Tibial nerve (tissue), 4 donors: ENCODE data around the gene ZNF133. TPM values are rescaled to one million over a fixed set of nuclear protein-coding genes. Genes with fewer than 3 reads are reported as not detected.

Source experiments
- DNase-seq, 2 donors: peaks; one replicate each; pipeline ENCODE4 v3.0.0-alpha.2; 2019; ENCODE audit warnings: low spot score in 2 of 2
- H3K27ac ChIP-seq, 4 donors: fragments of 200-600 bp; sonication (generic) in 3 of 4; one replicate each; pipeline ENCODE4 v1.5.1; 2017 to 2019; ENCODE audit warnings: mild to moderate bottlenecking in 1 of 4
- H3K27me3 ChIP-seq, 2 donors: fragments of 200-600 bp; sonication (generic) in 1 of 2; one replicate each; pipeline versions ENCODE4 v1.5.1 to v1.6.0; 2017 to 2019
- H3K36me3 ChIP-seq, 3 donors: fragments of 200-600 bp; sonication (generic); one replicate each; pipeline ENCODE4 v1.5.1; 2018 to 2019
- H3K4me1 ChIP-seq, 4 donors: fragments of 200-600 bp; sonication (generic) in 3 of 4; one replicate each; pipeline ENCODE4 v1.5.1; 2017 to 2019
- H3K4me3 ChIP-seq, 4 donors: fragments of 200-600 bp; sonication (generic) in 3 of 4; one replicate each; pipeline ENCODE4 v1.5.1; 2017 to 2019; ENCODE audit warnings: mild to moderate bottlenecking in 1 of 4, moderate library complexity in 1 of 4
- H3K9me3 ChIP-seq, 4 donors: fragments of 200-600 bp; sonication (generic) in 3 of 4; one replicate each; pipeline ENCODE4 v1.5.1; 2017 to 2019
- CTCF ChIP-seq, 5 experiments: fragments of 200-600 bp in 3 of 5; fragments of 450-650 bp in 2 of 5; sonication (generic) in 3 of 5; IDR thresholded peaks; one replicate each; pipeline ENCODE4 v1.5.1; 2016 to 2019; ENCODE audit warnings: antibody characterized with exemption in 5 of 5, mild to moderate bottlenecking in 3 of 5, moderate library complexity in 2 of 5
- EP300 ChIP-seq, 2 donors: sonication (generic); formaldehyde crosslinking; IDR thresholded peaks; one replicate each; pipeline ENCODE4 v1.6.1; 2017; ENCODE audit warnings: antibody characterized with exemption in 2 of 2, mild to moderate bottlenecking in 1 of 2
- POLR2A ChIP-seq, 2 donors: fragments of 450-650 bp; IDR thresholded peaks; one replicate each; pipeline ENCODE4 v1.6.1; 2017; ENCODE audit warnings: antibody characterized with exemption in 2 of 2, mild to moderate bottlenecking in 2 of 2, moderate library complexity in 2 of 2
- WGBS, 2 donors: methylation state at CpG; one replicate each; pipeline ENCODE4 v1.1.5; 2018; 5-methylcytosine and 5-hydroxymethylcytosine counted together
- total RNA-seq, 4 donors: library from RNA; depleted of rRNA; stranded (reverse); fragments of >200 nt; gene quantifications; one replicate each; pipeline ENCODE4 v1.1.0, GENCODE V29; 2016

Gene ZNF133
- total RNA-seq, 4 donors from 2014 or later: 17.3 to 26.4 (median 22.4) TPM

- Histone ChIP-seq H3K4me3 (no peak overlapping the region), H3K9me3 (no peaks in the 10 kb centered on the region), H3K27me3 (no peaks in the 10 kb centered on the region), H3K36me3 (no peaks in the 10 kb centered on the region), H3K4me1 (no peaks in the 10 kb centered on the region), H3K27ac (no peak overlapping the region)
- WGBS, 2 donors: 76 to 80% methylated on average over 12 of the region's 12 CpGs
- TF ChIP-seq CTCF (IDR thresholded peaks at IDR 0.05) (no peak), POLR2A (IDR thresholded peaks at IDR 0.05) (no peak), EP300 (IDR thresholded peaks at IDR 0.05) (no peak)
- no peak for DNase-seq
Measured at GRCh38 chr20:18258126-18258860, 30.0 kb upstream of the ZNF133 start.

- TF ChIP-seq POLR2A (IDR thresholded peaks at IDR 0.05) (no peak), CTCF (IDR thresholded peaks at IDR 0.05) (no peak), EP300 (IDR thresholded peaks at IDR 0.05) (no peak)
- WGBS, 2 donors: 87 to 91% methylated on average over 3 of the region's 3 CpGs
- Histone ChIP-seq H3K36me3 (no peaks in the 10 kb centered on the region), H3K27me3 (no peaks in the 10 kb centered on the region), H3K27ac (no peak overlapping the region), H3K9me3 (no peaks in the 10 kb centered on the region), H3K4me3 (no peak overlapping the region), H3K4me1 (no peaks in the 10 kb centered on the region)
- DNase-seq: no peak
Measured at GRCh38 chr20:18259730-18260129, 28.6 kb upstream of the ZNF133 start.

- H3K27me3 ChIP-seq: peaks cover 0 to 8% of the 10 kb centered on the region in 2 donors
- no peaks in the 10 kb centered on the region for H3K9me3 ChIP-seq
- no peaks in the 10 kb centered on the region for H3K36me3 ChIP-seq
- DNase-seq: no peak
- TF ChIP-seq POLR2A (IDR thresholded peaks at IDR 0.05): no peak
- TF ChIP-seq EP300 (IDR thresholded peaks at IDR 0.05): no peak
- no peak overlapping the region for H3K4me3 ChIP-seq
- 30 to 41% methylated on average over 1 of the region's 1 CpG for WGBS, 2 donors
- H3K27ac ChIP-seq: no peak overlapping the region
- no peaks in the 10 kb centered on the region for H3K4me1 ChIP-seq
Measured at GRCh38 chr20:18263723-18264122, 24.6 kb upstream of the ZNF133 start.

- TF ChIP-seq POLR2A (IDR thresholded peaks at IDR 0.05): no peak
- no peak for TF ChIP-seq EP300 (IDR thresholded peaks at IDR 0.05)
- TF ChIP-seq CTCF (IDR thresholded peaks at IDR 0.05): no peak
- Histone ChIP-seq H3K9me3 (no peaks in the 10 kb centered on the region), H3K4me3 (no peak overlapping the region), H3K27me3 (peaks cover 0 to 8% of the 10 kb centered on the region in 2 donors), H3K4me1 (no peaks in the 10 kb centered on the region), H3K36me3 (no peaks in the 10 kb centered on the region), H3K27ac (no peak overlapping the region)
- WGBS, 2 donors: 49 to 50% methylated on average over 4 of the region's 4 CpGs
- no peak for DNase-seq
Measured at GRCh38 chr20:18265441-18265840, 22.9 kb upstream of the ZNF133 start.

GRCh38 chr20:18266282-18266681, 22.0 kb upstream of the ZNF133 start:
- Histone ChIP-seq H3K27me3 (peaks cover 0 to 8% of the 10 kb centered on the region in 2 donors), H3K36me3 (no peaks in the 10 kb centered on the region), H3K4me3 (no peak overlapping the region), H3K27ac (no peak overlapping the region), H3K4me1 (no peaks in the 10 kb centered on the region), H3K9me3 (no peaks in the 10 kb centered on the region)
- DNase-seq: no peak
- 82 to 90% methylated on average over 5 of the region's 5 CpGs for WGBS, 2 donors
- TF ChIP-seq POLR2A (IDR thresholded peaks at IDR 0.05) (no peak), EP300 (IDR thresholded peaks at IDR 0.05) (no peak), CTCF (IDR thresholded peaks at IDR 0.05) (no peak)
